Breast epithelium (tissue), 3 donors: ENCODE data around the gene TCL1A.

Source experiments
- POLR2A ChIP-seq: fragments of 450-650 bp; IDR thresholded peaks from one replicate; pipeline ENCODE4 v1.6.1; 2016; ENCODE audit warnings: antibody characterized with exemption, mild to moderate bottlenecking, moderate library complexity
- POLR2AphosphoS5 ChIP-seq, 3 donors: sonication (generic); formaldehyde crosslinking; IDR thresholded peaks; one replicate each; pipeline ENCODE4 v1.6.1; 2017; ENCODE audit warnings: antibody characterized with exemption in 3 of 3
- TF ChIP-seq, protein P1 (sequence below), 3 donors: fragments of 450-650 bp; IDR thresholded peaks; one replicate each; pipeline ENCODE4 v1.5.1; 2016 to 2017; ENCODE audit warnings: antibody characterized with exemption in 3 of 3, mild to moderate bottlenecking in 3 of 3, moderate library complexity in 3 of 3

GRCh38 chr14:95739356-95739755 lies 25.4 kb upstream of the TCL1A start:
- TF ChIP-seq POLR2AphosphoS5 (IDR thresholded peaks at IDR 0.05) (no peak), POLR2A (no peak)
- TF ChIP-seq, protein P1, sequence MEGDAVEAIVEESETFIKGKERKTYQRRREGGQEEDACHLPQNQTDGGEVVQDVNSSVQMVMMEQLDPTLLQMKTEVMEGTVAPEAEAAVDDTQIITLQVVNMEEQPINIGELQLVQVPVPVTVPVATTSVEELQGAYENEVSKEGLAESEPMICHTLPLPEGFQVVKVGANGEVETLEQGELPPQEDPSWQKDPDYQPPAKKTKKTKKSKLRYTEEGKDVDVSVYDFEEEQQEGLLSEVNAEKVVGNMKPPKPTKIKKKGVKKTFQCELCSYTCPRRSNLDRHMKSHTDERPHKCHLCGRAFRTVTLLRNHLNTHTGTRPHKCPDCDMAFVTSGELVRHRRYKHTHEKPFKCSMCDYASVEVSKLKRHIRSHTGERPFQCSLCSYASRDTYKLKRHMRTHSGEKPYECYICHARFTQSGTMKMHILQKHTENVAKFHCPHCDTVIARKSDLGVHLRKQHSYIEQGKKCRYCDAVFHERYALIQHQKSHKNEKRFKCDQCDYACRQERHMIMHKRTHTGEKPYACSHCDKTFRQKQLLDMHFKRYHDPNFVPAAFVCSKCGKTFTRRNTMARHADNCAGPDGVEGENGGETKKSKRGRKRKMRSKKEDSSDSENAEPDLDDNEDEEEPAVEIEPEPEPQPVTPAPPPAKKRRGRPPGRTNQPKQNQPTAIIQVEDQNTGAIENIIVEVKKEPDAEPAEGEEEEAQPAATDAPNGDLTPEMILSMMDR (IDR thresholded peaks at IDR 0.05), result no peak
